ENCODE measurements around the gene FXYD1. TPM values are rescaled to one million over a fixed set of nuclear protein-coding genes. Genes with fewer than 3 reads are reported as not detected.

Gene FXYD1
- total RNA-seq, 1 donor from 2014 or later = not detected

DNA sequence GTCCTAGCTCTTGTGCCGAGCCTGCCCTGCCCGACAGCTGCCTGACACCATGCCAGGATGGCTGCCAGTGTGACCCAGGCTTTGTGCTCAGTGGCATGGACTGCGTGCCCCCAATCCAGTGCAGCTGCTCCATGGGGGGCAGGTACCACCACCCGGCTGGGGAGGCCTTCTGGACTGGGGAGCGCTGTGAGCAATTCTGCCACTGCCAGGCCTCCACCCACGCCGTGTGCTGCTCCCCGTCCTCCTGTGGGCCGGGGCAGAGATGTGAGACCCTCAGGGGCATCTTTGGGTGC lies 32.4 kb upstream of the FXYD1 start:
- Histone ChIP-seq H4K20me1 (ENCODE audit: low read depth) (no peaks in the 10 kb centered on the region), H3K9ac (no peak overlapping the region), H2AFZ (replicated peaks) (no peak overlapping the region), H3K36me3 (no peaks in the 10 kb centered on the region), H3K27ac (no peak overlapping the region), H3K4me2 (no peak overlapping the region), H3K27me3 (no peaks in the 10 kb centered on the region), H3K4me3 (no peak overlapping the region), H3K9me3 (ENCODE audit: low read depth) (no peaks in the 10 kb centered on the region), H3K79me2 (ENCODE audit: low read depth) (no peaks in the 10 kb centered on the region), H3F3A (ENCODE audit: low read depth) (peaks cover 7% of the 10 kb centered on the region), H3K4me1 (peaks cover 4% of the 10 kb centered on the region)
- peaks cover 3% of the 10 kb centered on the region for H3K9me3 Mint-ChIP-seq
- no peak overlapping the region for H3K4me3 Mint-ChIP-seq
- peaks cover 6% of the 10 kb centered on the region for H3K27me3 Mint-ChIP-seq (ENCODE audit: insufficient read depth, low read depth)
- no peak for DNase-seq (ENCODE audit: low spot score)
- TF ChIP-seq CTCF (IDR thresholded peaks at IDR 0.05) = no peak
- no peak for TF ChIP-seq EZH2phosphoT487 (IDR thresholded peaks at IDR 0.05)
- TF ChIP-seq EZH2 (IDR thresholded peaks at IDR 0.05) = no peak
- no peak overlapping the region for H3K27ac Mint-ChIP-seq
- H3K4me1 Mint-ChIP-seq = peaks cover 8% of the 10 kb centered on the region
- no peaks in the 10 kb centered on the region for H3K36me3 Mint-ChIP-seq

- H3K27me3 ChIP-seq = no peaks in the 10 kb centered on the region
- peaks cover 4% of the 10 kb centered on the region for H3K4me1 ChIP-seq
- H3K79me2 ChIP-seq (ENCODE audit: low read depth) = no peaks in the 10 kb centered on the region
- peaks cover 3% of the 10 kb centered on the region for H3K9me3 Mint-ChIP-seq
- H3K4me3 ChIP-seq = no peak overlapping the region
- no peaks in the 10 kb centered on the region for H3K9me3 ChIP-seq (ENCODE audit: low read depth)
- H3K36me3 ChIP-seq = no peaks in the 10 kb centered on the region
- peaks cover 6% of the 10 kb centered on the region for H3K27me3 Mint-ChIP-seq (ENCODE audit: insufficient read depth, low read depth)
- no peak overlapping the region for H3K4me3 Mint-ChIP-seq
- H3K27ac Mint-ChIP-seq = no peak overlapping the region
- peaks cover 8% of the 10 kb centered on the region for H3K4me1 Mint-ChIP-seq
- no peaks in the 10 kb centered on the region for H4K20me1 ChIP-seq (ENCODE audit: low read depth)
- H2AFZ ChIP-seq (replicated peaks) = no peak overlapping the region
- peaks cover 7% of the 10 kb centered on the region for H3F3A ChIP-seq (ENCODE audit: low read depth)
- TF ChIP-seq CTCF (IDR thresholded peaks at IDR 0.05) (no peak), EZH2 (IDR thresholded peaks at IDR 0.05) (no peak)
- H3K9ac ChIP-seq = no peak overlapping the region
- no peak overlapping the region for H3K4me2 ChIP-seq
- no peak for DNase-seq (ENCODE audit: low spot score)
- no peaks in the 10 kb centered on the region for H3K36me3 Mint-ChIP-seq
- no peak overlapping the region for H3K27ac ChIP-seq
Observed at GRCh38 chr19:35106898-35107541, 31.6 kb upstream of the FXYD1 start.

- H3K79me2 ChIP-seq (ENCODE audit: low read depth) = no peaks in the 10 kb centered on the region
- Mint-ChIP-seq H3K4me3 (no peak overlapping the region), H3K36me3 (no peaks in the 10 kb centered on the region), H3K27me3 (ENCODE audit: insufficient read depth, low read depth) (peaks cover 6% of the 10 kb centered on the region), H3K4me1 (peaks cover 8% of the 10 kb centered on the region), H3K9me3 (peaks cover 3% of the 10 kb centered on the region), H3K27ac (no peak overlapping the region)
- DNase-seq (ENCODE audit: low spot score) = no peak
- H3K4me2 ChIP-seq = no peak overlapping the region
- H3K9me3 ChIP-seq (ENCODE audit: low read depth) = no peaks in the 10 kb centered on the region
- no peaks in the 10 kb centered on the region for H3K36me3 ChIP-seq
- H3K27me3 ChIP-seq = no peaks in the 10 kb centered on the region
- TF ChIP-seq CTCF (IDR thresholded peaks at IDR 0.05) = no peak
- TF ChIP-seq EZH2phosphoT487 (IDR thresholded peaks at IDR 0.05) = no peak
- no peak for TF ChIP-seq EZH2 (IDR thresholded peaks at IDR 0.05)
- no peaks in the 10 kb centered on the region for H4K20me1 ChIP-seq (ENCODE audit: low read depth)
- H3K27ac ChIP-seq = no peak overlapping the region
- peaks cover 4% of the 10 kb centered on the region for H3K4me1 ChIP-seq
- H3K4me3 ChIP-seq = no peak overlapping the region
- H3F3A ChIP-seq (ENCODE audit: low read depth) = peaks cover 7% of the 10 kb centered on the region
- H3K9ac ChIP-seq = no peak overlapping the region
- H2AFZ ChIP-seq (replicated peaks) = no peak overlapping the region
Observed at GRCh38 chr19:35107545-35107944, 31.1 kb upstream of the FXYD1 start.

Data from neural progenitor cell (in vitro differentiated cells).